ENCODE data around the gene PDILT.

Gene PDILT

DNA sequence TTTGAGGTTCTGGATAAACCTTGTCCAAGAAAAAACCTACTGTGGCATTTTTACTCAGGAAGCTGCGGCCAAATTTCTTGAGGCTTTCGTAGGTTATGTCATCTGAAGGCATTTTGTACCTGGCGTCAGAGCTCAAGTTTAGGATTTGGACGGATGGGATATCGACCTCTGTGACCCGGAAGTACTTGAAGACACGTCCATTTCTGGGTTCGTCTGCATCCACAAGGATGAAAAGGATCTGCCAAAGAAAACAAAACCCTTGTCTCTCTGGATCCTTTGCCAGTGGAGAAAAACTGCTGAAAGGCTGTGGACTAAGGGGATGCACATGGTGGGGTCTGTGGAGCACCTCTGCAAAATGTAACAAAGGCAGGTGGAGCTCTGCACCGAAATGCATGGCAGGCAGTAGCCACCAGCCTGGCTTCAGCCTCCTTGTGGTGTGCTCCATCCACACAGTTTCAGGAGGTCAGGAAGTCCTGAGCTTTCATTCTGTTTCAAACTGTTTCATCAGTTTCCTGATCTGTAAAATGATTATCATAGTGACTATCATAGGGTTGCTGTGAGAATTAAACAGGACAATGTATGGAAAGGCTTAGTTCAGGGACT is 35.0 kb downstream of the PDILT start:
- no peak for DNase-seq (ENCODE audit: low read depth, low spot score)

DNA sequence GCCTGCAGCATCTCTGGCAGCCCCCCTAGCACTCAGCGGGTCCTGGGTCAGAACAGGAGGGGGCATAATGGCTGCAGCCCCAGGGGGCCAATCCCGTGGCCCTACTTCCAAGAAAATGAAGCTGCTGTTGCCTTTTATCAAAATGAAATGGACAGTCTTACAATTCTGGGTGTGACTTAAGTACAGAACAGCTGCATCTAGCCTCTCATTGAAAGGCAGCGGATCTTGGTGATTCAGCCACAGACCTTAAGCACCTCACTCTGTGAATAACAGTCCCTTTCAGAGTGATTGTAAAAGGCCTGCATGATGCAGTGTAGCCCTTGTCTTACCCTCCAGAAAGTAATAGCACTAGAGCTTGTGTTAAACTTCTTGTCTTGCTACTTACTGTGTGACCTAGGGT is 40.5 kb downstream of the PDILT start:
- DNase-seq (ENCODE audit: low read depth, low spot score), result no peak

DNA sequence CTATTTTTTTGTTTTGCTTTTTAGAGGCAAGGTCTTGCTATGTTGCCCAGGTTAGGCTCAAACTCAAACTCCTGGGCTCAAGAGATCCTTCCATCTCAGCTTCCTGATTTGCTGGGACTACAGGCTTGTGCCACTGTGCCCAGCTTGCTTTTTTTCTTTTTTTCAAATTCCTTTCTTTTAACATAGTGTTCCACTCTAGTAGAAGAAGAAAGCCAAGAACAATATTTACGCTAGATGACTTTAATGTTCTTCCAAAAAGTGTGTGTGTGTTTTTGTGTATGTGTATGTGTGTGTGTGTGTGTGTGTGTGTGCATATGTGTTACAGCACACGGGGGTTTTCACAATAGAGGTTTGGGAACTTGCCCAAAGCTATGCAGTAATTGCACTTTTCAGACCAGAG is 41.3 kb downstream of the PDILT start:
- DNase-seq (ENCODE audit: low read depth, low spot score), result no peak

DNA sequence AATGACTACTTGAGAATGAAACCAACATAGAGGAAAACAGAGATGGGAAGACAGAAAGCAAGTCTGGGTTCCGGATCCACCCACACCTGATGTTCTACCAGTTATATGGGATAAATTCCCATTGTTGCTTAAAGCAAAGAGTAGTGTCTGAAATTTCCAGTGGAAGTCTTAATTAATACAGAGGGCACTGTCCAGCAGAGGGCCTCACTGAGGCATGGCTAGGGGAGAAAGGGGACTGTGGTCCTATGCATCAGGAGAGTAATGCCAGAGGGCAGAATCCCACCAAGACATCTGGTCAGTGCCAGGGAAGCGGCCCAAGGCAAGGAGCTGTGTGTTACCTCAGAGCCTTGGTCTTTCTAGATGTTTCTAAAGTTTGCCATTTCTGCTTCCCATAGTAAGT is 44.5 kb downstream of the PDILT start:
- no peak for DNase-seq (ENCODE audit: low read depth, low spot score)

DNA sequence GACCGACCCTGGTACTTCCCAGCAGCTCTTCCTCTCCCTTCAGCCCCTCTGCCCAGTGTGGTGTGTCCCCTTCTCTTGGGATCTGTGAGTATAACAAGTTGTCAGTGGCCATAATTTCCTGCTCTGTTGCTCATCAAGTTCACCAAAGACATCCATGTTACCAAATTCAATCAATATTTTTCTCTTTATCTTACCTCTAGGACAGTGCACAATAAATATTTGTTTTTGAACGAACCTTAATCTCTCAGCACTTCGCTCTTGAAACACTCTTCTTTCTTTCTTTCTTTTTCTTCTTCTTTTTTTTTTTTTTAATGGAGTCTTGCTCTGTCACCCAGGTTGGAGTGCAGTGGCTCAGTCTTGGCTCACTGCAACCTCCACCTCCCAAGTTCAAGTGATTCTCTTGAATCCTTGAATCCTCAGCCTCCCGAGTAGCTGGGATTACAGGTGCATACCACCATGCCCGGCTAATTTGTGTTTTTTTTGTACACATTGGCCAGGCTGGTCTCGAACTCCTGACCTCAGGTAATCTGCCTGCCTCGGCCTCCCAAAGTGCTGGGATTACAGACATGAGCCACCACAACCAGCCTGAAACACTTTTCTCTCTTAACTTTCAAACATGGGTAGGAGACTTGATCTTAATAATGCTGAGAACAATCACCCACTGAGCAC is 49.3 kb downstream of the PDILT start:
- no peak for DNase-seq (ENCODE audit: low read depth, low spot score)

DNA sequence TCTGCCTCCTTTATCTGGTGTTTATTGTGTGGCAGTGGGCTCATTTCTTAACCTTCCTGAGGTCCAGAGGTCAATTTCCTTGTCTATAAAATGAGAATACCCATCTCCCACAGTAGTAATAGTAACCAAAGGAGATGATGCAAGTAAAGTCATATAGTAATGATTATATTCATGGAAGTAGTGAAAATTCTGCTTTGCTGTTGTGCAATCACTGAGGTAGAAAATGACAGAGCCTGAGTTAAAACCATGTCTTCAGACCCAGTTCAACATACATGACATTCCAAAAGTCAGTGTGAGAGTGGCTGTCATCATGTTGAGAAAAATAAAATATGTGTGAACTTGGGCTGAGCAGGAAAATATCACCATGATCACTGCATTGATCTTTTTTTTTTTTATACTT is 51.2 kb downstream of the PDILT start:
- no peak for DNase-seq (ENCODE audit: low read depth, low spot score)

DNA sequence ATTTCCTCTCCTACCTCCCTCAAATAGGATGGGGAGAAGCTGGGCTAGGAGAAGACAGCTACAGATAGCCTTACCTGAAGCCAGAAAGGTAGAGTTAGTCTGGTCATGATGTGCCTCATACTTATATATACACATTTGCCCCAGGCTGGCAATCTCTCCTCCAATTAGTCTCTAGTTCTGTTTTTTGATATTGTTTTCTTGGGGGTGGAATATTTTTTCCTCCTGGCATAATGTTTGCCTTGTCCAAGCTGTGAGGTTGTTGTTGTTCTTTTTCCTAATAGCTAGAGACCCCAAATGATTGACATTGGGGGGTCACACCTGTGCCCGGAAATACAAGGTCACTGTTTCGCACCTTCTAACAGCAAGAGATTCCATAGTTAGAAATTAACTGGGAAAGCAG is 51.9 kb downstream of the PDILT start, which contains the start of gene UMOD:
TSS of gene UMOD (minus strand) at position 101 of the 400 bp plus-strand sequence. CDS start 1,978 bp downstream, outside the sequence.
- no peak for DNase-seq (ENCODE audit: low read depth, low spot score)

DNA sequence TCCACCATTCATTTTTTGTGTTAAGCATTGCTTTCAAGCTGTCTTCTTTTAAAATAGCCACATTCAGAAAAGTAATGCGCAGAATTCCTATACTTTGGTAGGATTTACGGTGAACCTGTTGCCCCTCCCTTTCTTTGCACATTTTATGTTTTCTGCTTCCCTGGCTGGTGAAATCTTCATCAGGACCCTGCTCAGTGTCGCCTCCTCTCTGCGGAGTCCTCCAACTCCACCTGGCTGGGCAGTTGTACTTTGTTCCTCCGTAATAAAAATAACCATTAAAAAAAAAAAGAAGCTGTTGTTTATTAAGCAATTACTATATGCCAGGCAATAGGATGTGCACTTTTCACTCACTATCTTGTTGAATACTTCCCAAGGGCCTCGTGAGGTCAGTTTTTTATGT is 54.9 kb downstream of the PDILT start:
- DNase-seq (ENCODE audit: low read depth, low spot score), result no peak

DNA sequence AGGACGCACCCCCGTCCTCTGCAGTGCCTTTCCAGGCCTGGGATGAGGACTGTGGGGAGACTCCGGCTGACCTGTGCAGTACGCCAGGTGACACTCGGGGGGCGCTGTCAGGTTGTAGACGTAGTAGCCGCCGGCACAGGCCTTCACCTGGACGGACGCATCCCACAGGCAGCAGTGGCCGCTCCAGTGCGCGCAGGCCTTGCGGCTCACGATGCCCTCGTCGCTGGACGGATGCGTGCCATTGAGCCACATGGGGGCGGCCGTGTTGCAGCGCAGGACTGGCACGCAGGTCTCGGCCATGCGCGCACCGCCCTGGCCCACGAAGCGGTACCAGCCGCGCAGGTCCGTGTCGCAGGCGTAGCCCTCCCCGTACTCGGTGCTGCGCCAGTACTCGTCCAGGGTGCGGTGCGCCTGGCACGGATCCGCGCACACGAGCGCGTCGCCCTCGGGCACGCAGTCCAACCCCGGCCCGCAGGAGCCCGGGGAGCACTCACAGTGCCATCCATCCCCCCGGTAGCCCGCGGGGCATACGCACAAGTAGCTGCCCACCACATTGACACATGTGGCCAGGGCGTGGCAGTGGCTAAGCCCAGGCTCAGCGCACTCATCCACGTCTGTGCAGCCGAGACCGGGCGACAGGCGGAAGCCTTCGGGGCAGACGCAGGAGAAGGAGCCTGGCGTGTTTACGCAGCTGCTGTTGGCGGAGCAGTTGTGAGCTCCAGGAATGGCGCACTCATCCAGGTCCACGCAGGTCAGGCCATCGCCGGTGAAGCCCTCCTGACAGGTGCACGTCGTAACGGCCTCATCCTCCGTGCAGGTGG is 56.0 kb downstream of the PDILT start:
- DNase-seq (ENCODE audit: low read depth, low spot score), result no peak

DNA sequence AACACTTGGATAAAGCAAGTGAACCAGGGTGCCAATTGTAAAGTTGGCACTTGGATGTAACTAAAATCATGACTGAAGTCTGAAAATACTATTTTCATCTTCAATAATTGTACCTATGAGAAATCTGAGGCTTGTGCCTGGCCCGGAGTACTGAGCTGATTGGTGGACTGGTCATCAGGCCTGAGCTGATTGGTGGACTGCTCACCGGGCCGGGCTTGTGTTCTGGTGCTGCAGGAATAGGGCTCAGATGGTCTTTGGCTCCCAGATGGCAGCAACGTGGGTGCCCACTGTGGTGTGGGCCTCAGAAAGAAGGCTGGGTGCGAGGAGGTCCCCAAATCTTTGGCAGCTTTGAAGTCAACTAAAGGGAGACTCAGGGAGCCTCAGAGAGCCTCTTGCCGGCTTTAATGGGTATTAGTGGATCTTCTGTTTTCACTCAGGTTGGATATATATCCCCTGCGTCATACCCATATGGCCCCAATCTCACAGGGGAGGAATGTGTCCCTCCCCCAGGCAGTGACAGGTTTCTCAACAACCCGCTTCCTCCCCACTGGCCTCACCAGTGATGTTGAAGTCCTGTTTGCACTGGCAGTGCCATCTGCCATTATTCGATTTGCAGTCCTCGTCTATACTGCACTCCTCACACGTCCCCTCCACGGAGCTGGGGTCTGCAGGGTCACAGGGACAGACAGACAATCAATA is 56.7 kb downstream of the PDILT start:
- no peak for DNase-seq (ENCODE audit: low read depth, low spot score)

DNA sequence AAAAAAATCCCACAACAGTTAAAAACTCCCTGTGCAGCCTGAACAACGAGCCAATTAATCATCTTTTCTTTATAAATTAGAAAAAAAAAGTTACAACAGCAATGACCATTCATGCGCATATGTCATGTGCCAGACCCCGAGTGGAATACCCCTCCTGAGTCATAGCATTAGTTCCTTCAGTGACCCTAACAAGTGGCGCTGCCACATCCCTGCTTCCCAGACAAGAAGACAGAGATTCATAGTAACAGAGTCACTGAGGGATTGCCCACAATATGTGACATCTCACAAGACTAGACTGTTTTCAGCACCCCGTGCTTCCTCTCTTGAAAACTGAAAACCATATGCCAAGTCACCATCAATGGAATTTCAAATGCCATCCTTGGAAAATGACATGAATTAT is 59.9 kb downstream of the PDILT start:
- DNase-seq (ENCODE audit: low read depth, low spot score), result no peak

DNA sequence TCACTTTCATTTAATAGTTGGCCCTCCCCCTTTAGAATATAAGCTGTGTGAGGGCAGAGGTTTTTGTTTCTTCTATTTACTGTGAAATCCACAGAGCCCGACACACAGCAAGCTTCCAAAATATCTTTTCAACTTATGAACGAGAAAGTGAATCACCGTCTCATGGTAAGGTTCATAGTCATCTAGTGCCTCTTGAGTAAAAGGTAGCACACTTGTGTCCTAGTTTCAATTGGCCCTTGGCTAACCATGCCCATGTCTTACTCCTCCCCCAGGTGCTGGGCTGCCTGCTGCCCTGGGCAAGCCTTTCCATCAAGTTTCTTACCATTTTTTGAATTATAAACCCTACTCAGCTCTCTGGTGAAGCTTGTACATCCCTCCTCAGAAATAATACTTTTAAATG is 64.8 kb downstream of the PDILT start:
- no peak for DNase-seq (ENCODE audit: low read depth, low spot score)

DNA sequence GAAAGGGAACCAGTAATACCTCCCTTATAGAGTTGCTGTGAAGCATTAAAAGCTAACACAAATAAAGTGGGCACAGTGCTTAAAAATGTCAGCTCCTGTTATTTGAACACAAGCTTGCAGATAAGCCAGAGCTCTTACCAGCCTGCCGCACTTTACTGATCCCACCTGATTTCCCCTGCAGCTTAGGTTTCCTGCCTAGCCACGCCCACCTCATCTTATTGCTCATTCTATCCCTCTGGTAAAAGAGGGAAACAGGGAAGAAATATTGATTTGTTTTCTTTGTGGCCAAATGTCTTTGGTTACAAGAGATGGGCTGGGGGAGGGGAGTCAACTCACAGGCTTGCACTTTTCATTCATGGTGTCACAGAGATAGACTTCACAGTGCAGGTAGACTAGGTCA is 67.6 kb downstream of the PDILT start:
- DNase-seq (ENCODE audit: low read depth, low spot score), result no peak

DNA sequence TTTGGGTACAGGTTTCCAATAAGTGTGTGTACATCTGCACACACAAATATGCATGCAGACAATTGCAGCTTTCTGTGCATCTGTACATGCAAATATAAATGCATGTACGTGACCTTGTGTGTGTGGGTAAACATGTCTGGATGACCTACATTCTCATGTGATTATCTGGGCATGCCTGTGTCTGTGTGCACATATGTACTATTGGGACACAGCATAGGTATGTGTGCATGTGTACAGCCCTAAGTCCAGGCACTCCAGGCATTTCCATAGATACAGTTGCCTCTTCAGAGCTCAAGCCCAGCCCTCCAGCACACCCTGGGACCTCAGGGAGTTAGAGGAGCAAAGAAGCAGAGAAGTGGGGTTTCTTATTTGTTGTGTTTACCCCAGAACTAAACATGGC is 70.1 kb downstream of the PDILT start:
- no peak for DNase-seq (ENCODE audit: low read depth, low spot score)

DNA sequence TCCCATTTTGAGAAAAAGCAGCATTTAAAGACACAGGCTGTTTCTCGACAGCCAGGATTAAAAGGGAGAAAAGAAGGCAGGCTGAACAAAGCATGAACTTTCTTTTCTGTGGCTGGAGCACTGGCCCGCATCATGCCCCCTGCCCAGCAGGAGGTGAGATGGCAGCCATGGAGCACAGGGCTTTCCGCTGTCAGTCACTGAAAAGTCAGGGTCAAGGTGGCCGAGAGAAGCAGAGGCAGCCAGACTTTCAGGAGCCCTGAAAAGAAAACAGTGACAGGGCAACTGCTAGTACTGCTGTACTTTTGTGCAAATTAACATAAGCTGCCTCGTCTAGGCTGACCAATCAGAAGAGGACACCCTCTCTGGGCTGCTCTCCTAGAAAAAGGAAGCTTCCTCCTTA is 71.4 kb downstream of the PDILT start:
- DNase-seq (ENCODE audit: low read depth, low spot score), result no peak

DNA sequence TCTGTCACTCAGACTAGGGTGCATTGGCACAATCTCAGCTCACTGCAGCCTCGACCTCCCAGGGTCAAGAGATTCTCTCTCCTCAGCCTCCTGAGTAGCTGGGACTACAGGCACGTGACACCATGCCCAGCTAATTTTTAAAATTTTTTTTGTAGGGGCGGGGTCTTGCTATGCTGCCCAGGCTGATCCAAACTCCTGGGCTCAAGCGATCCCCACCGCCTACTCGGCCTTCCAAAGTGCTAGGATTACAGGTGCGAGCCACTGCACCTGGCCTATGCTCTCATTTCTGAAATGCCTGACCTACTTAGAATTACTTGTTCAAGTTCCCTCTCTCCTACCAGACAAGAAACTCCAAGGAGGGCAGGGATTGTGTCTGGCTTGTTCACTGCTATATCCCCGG is 72.1 kb downstream of the PDILT start:
- no peak for DNase-seq (ENCODE audit: low read depth, low spot score)

DNA sequence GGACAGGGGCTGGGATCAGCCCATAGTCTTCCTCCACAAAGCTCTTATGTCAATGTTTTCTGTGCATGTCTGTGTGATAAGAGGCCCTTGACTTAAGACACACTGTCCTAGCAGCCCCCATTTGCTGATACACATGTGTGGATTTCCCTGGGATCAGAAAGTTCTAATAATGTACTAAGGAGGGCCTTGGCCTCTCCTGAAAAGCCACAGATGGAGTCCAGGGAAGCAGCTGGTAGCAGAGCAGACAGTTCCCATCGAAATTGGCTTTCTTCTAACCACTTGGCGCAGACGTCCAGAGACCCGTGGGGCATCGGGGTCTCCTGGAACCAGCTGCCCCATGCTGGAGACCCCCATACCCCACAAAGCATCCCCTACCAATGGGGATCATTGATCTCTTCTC is 72.9 kb downstream of the PDILT start:
- no peak for DNase-seq (ENCODE audit: low read depth, low spot score)

DNA sequence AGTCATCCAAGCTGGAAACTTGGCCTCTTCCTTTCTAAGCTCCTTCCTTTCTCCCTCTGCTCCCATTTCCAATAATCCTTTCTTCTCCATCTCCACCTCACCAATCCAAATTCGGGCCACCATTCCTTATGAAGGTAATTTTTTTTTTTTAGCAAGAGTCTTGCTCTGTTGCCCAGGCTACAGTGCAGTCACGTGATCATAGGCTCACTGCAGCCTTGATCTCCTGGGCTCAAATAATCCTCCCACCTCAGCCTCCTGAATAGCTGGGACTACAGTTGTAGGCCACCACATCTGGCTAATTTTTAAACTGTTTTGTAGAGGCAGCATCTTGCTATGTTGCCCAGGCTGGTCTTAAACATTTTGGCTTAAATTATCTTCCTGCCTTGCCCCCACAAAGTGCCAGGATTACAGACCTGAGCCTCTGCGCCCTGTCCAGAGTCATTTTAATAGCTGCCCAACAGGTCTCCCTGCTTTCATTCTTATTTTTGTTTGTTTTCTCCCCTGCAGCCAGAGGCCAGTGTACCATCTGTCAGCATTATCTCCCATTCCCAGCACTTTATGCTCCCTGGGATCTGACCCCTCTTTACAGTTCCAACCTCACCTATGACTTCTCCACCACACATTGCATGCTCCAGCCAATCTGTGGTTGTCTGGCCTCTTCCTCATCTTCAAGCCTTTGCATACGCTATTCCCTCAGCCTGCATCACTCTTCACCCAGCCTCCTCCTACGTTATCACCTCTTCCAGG is 75.0 kb downstream of the PDILT start:
- DNase-seq (ENCODE audit: low read depth, low spot score), result no peak

DNA sequence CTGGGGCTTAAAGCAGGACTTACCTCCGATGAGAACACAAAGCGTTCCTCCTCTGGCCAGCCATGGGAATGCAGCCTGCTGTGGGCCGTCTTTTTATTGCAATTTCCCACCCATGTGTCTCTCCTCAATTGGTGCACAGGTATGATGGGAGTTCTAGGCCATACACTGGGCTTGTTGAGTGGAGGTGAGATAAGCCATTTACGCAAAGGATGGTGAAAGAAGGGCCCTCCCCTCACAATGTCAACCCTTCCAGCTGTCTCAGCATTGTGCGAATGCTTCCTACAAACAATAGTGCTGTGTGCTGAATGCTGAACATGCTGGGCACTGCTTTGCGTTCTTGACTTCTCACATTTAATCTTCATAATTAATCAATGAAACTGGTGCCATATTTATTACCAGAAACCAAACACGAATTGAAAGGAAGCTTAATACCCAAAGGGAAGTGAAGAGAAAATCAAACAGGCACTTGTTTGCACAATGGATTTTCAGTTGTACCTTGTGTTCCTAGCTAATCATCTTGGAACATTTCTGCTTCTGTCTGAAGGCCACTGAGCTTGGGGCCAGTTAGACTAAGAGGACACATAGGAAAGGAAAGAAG is 77.0 kb downstream of the PDILT start, which contains the start of gene GP2:
TSS of gene GP2 (minus strand) at position 70 of the 598 bp plus-strand sequence. CDS start 1,082 bp downstream, outside the sequence.
- no peak for DNase-seq (ENCODE audit: low read depth, low spot score)

DNA sequence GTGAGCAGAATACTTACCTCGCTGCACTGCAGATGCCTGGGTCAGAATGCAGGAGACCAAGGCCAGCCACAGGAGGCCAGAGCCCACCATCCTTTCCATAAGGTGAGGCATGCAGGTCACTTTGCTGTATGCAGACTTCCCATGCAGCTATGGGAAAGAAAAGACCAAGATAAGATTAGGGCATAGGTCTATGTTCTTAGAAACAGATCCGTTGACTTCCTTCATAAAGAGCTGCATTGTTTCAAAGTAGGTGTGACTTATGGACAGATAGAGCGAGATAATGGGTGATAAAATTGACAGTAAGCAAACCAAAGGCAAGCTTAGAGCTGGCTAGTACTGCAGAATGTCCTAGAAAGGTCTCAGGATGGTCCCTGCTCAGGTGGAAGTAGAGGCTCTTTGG is 78.2 kb downstream of the PDILT start:
- DNase-seq (ENCODE audit: low read depth, low spot score), result no peak

DNA sequence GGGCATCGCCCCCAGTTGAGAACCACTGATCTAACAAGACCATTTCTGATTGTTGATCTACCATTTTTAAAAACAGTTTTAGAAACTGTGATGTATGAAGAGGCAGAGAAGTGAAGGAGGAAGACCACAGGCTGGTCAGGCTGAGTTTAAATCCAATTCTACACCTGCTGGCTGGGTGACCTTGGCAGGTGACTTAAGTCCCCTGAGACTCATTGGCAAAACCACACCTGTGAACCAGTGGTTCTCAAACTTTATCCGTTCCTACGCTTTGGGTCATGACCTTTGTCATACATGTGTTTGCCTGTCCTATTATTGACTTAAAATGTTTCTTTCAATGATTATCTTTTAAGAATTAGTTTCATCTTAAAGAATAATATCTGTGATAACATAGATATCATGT is 79.5 kb downstream of the PDILT start:
- DNase-seq (ENCODE audit: low read depth, low spot score), result no peak

Measured in brain pericyte (primary cell).